Suprapubic skin (tissue), 4 donors: ENCODE data around the gene IL2RA.

ENCODE experiments used
- EP300 ChIP-seq: sonication (generic); formaldehyde crosslinking; IDR thresholded peaks from one replicate; pipeline ENCODE4 v1.6.1; 2017; ENCODE audit warnings: antibody characterized with exemption
- POLR2A ChIP-seq, 2 donors: fragments of 450-650 bp; IDR thresholded peaks; one replicate each; pipeline ENCODE4 v1.6.1; 2017; ENCODE audit warnings: antibody characterized with exemption in 2 of 2, mild to moderate bottlenecking in 2 of 2, moderate library complexity in 2 of 2
- POLR2AphosphoS5 ChIP-seq, 3 donors: sonication (generic); formaldehyde crosslinking; IDR thresholded peaks; one replicate each; pipeline ENCODE4 v1.6.1; 2017; ENCODE audit warnings: antibody characterized with exemption in 3 of 3
- TF ChIP-seq, protein P1 (sequence below), 2 donors: fragments of 200-600 bp in 1 of 2; fragments of 450-650 bp in 1 of 2; sonication (generic) in 1 of 2; IDR thresholded peaks; one replicate each; pipeline ENCODE4 v1.5.1; 2016 to 2019; ENCODE audit warnings: antibody characterized with exemption in 2 of 2, mild to moderate bottlenecking in 1 of 2, moderate library complexity in 1 of 2

GRCh38 chr10:6035101-6035834 is 26.9 kb downstream of the IL2RA start:
- no peak for TF ChIP-seq POLR2AphosphoS5 (IDR thresholded peaks at IDR 0.05)
- TF ChIP-seq, protein P1, sequence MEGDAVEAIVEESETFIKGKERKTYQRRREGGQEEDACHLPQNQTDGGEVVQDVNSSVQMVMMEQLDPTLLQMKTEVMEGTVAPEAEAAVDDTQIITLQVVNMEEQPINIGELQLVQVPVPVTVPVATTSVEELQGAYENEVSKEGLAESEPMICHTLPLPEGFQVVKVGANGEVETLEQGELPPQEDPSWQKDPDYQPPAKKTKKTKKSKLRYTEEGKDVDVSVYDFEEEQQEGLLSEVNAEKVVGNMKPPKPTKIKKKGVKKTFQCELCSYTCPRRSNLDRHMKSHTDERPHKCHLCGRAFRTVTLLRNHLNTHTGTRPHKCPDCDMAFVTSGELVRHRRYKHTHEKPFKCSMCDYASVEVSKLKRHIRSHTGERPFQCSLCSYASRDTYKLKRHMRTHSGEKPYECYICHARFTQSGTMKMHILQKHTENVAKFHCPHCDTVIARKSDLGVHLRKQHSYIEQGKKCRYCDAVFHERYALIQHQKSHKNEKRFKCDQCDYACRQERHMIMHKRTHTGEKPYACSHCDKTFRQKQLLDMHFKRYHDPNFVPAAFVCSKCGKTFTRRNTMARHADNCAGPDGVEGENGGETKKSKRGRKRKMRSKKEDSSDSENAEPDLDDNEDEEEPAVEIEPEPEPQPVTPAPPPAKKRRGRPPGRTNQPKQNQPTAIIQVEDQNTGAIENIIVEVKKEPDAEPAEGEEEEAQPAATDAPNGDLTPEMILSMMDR (IDR thresholded peaks at IDR 0.05), result no peak
- TF ChIP-seq POLR2A (IDR thresholded peaks at IDR 0.05), result no peak
- no peak for TF ChIP-seq EP300
